Stimulated activated CD8-positive, alpha-beta memory T cell treated with anti-CD3 and anti-CD28 coated beads, Interleukin-15, amount 100 ng/mL, for 1 hour (primary cell): Measurements from ENCODE around the gene CSRNP3.

Experiments used
- DNase-seq: peaks from one replicate; pipeline ENCODE4 v3.0.0-alpha.2; 2020; ENCODE audit warnings: low read depth

The CSRNP3 gene

GRCh38 chr2:165687426-165688002, 218.0 kb downstream of the CSRNP3 start:
- DNase-seq: no peak

- no peak for DNase-seq
Measured at GRCh38 chr2:165691615-165692014, 222.1 kb downstream of the CSRNP3 start.

- DNase-seq: no peak
Measured at GRCh38 chr2:165692906-165693305, 223.4 kb downstream of the CSRNP3 start.

GRCh38 chr2:165693838-165694237, 224.3 kb downstream of the CSRNP3 start:
- DNase-seq: no peak

GRCh38 chr2:165697748-165698443, 228.4 kb downstream of the CSRNP3 start:
- DNase-seq: no peak

- DNase-seq: no peak
Measured at GRCh38 chr2:165698444-165698884, 229.0 kb downstream of the CSRNP3 start.

- DNase-seq: no peak
Measured at GRCh38 chr2:165699946-165700345, 230.4 kb downstream of the CSRNP3 start.

GRCh38 chr2:165700531-165700930, 231.0 kb downstream of the CSRNP3 start:
- no peak for DNase-seq

- DNase-seq: no peak
Measured at GRCh38 chr2:165701147-165701546, 231.6 kb downstream of the CSRNP3 start.

GRCh38 chr2:165706960-165707487, 237.5 kb downstream of the CSRNP3 start:
- DNase-seq: no peak

- no peak for DNase-seq
Measured at GRCh38 chr2:165716091-165716490, 246.6 kb downstream of the CSRNP3 start.

GRCh38 chr2:165718610-165719210, 249.2 kb downstream of the CSRNP3 start:
- no peak for DNase-seq

- no peak for DNase-seq
Measured at GRCh38 chr2:165720511-165720910, 251.0 kb downstream of the CSRNP3 start.

GRCh38 chr2:165725421-165725820, 255.9 kb downstream of the CSRNP3 start:
- no peak for DNase-seq
